HG03175 (cell line): Measurements from ENCODE around the gene MCIDAS.
A peak's percentile ranks its signal among the peaks of the same experiment; 100 is the strongest.

Experiments
- ATAC-seq: cut with Tn5 transposase; IDR thresholded peaks from one replicate; pipeline ENCODE4 v1.9.1; 2021; ENCODE audit warnings: mild to moderate bottlenecking, moderate library complexity; ENCODE audit not compliant: unreplicated experiment

MCIDAS gene

DNA sequence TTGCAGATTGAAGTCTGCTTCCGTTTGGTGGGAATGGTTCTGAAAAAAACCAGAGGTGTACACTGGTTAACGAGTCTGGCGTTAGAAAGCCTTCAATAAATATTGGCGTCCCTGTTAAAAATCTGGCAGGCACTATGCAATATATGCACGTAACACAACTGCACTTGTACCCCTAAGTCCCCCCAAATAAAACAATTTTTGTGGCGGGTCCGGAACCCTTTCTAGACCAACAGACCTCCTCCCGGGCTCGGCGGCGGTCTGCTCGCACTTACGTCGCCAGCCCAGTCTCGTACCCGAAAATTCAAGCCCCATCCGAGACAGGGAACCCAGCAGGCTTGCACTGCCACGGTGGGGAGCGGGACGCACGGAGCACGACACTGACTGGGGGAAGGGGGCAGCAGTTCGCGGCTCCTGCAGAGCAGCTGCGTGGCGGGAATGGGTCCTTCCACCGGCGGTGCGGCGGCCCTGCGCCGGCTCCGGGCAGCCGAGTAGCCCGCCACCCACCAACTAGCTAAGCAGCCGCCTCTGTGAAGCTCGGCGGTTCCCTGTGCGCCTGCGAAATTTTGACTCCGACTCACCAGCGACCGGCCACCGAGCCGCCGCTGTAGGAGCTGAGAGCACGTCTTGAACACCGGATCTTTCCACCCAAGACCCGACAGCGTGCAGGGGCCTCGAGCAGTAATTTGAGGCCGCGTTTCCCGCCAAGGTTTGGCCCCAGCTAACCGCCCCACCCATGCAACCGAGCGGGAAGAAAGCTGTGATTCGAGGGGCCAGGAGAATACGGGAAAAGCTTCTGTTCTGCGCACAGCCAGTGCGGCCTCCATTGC lies 3.9 kb downstream of the MCIDAS start:
- no peak for ATAC-seq

GRCh38 chr5:55222092-55222984 lies 4.8 kb downstream of the MCIDAS start:
- no peak for ATAC-seq

DNA sequence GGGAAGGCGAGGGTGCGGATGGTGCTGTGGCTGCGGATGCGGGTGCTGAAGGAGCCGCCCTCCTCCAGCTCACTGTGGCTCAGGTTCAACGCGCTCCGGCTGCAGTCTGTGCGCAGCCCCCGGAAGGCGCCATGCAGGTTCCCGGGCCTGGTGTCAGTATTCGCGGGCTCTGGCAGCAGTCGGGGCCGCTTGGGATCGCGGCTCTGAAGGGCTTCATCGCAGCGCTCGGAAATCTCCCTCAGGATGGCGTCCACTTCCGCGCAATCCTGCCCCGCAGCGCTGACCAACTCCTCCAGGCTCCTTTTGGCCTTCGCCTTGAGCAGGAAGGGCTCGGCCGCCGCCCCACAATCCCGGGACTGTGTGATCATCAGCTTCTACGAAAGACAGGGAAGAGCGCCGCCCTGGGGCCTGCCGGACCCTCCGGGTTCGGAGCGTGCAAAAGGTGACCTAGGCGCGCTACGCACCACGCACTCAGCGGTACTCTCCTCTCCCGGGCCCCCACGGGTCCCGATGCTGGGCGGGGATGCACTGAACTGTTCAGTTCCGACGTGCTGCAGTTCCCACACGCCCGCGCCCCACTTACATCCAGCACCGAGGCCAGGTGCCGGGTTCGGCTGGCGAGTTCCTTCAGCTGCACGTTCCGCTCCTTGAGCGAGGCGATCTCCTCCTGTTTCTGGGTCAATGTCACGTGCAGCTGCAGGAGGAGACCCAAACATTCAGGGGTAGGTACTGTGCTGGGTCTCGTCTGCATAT lies 6.5 kb downstream of the MCIDAS start:
- ATAC-seq: no peak

GRCh38 chr5:55219770-55220169 lies 7.3 kb downstream of the MCIDAS start:
- ATAC-seq: no peak

DNA sequence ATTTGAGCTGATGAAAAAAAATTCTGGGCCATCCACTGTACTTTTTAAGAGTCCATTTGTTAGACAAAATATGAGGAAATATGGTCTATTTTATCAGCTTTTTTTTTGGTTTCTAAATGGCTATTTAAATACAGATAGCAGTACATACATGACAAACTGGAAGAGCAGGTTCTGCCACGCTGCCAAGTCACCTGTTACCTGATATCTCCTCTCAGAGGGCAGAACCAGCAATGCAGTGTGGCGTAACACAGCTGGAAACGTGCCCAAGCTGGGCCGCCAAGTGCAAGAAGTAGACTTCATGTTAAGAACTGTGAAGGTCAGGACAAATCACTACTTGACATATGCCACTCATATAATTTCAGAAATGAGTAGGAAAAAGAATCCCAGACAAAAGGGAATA lies 8.1 kb downstream of the MCIDAS start:
- no peak for ATAC-seq

DNA sequence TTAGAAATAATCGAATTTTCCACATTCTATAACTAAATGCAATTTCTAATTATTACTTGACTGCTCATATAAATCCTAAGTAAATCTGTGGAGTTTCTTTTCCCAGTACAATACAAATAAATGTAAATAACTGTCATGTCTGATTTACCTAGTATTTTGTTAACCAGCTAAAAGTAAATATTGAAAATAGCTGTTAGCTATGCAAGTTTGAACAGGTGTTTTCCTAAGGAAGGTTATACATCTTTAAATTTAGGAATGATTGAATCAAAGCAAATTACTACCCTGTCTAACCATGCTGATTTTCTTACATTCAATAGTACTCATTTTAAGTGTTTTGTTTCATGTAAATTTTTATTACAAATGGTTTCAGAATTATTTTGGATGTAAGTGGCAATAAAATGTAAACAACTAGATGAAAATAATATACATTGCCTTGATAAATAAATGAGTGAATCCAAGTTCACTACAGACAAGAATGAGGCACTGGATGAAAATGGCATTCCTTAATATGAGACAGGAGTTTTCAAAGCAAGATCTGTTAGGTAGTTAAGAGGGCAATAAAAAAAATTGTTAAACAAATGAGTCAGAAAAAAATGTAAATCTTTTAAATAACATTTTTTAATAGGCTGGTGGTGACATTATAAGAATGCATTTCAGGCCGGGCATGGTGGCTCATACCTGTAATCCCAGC lies 15.8 kb downstream of the MCIDAS start:
- no peak for ATAC-seq

GRCh38 chr5:55205001-55205400 lies 22.1 kb downstream of the MCIDAS start:
- ATAC-seq: no peak

DNA sequence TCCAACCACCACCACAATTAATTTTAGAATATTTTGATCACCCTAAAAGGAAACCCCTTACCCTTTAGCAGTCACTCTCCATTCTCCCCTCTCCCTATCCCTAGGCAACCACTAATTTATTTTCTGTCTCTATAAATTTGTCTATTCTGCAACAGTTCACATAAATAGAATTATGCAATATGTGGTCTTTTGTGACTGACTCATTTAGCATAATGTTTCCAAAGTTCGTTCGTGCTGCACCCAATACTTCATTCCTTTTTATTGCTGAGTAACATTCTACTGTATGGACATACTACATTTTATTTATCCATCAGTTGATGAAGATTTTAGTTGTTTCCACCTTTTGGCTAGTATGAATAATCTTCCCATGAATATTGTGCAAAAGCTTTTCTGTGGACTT lies 36.0 kb downstream of the MCIDAS start:
- no peak for ATAC-seq

DNA sequence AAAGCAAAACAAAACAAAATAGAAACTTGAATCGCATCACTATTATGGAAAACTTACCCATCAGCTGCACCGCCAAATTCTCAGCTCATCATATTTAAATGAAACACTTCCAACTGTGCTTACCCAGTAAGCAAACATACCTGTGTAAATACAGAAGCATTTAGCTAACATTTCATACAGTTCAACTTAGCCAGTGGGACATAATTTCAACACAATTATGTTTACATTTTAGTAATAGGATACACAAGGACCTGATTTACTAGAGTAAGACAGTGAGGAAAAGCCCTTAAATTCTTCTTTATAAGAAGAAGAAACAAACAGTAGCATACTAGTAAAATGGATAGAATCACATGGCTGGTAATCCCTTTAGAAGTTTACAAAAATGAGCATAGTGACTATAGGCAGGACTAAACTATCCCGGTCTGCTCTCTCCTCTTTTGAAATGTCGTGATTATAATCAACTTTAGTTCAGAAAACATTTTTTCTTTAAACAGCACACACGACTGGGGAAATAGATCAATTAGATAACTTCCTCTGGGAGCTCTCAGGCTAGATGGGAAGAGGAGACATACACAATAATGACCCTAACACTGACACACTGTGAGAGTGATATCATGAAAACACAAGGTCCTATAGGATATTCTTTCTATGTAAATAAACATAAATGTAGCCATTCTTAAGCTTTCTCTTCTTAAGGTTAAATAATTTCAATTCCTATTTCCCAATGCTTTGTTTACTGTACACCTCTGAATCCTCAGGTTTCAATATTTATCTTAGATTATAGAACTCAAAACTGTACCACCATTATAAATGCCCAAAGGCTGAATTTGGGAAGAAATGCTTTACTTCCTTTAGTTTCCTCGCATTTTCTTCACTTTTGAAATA lies 38.2 kb downstream of the MCIDAS start:
- ATAC-seq: no peak

GRCh38 chr5:55187370-55187769 lies 39.7 kb downstream of the MCIDAS start:
- ATAC-seq: no peak

GRCh38 chr5:55180016-55180415 lies 47.1 kb downstream of the MCIDAS start:
- no peak for ATAC-seq

- no peak for ATAC-seq
Measured at GRCh38 chr5:55177078-55177477, 50.0 kb downstream of the MCIDAS start.

- ATAC-seq: no peak
Measured at GRCh38 chr5:55176176-55176818, 50.8 kb downstream of the MCIDAS start.

DNA sequence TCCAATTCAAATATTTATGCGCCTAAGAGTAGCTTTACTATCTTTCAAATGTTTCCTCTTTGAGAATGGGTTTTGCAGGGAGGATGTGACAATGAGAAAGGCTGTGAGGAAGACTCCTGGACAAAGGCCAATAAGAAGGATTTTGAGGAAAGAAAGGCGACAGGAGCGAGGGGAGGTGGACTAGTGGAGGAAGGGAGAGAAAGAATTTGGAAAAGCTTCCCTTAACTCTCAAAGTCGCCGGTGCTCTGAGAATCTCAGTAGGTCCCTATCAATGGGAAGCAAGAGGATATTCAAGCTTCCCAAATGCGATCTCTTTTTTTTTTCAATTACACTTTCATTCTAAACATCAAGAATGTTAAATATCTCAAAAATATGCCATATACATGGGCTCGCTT lies 51.3 kb downstream of the MCIDAS start:
- no peak for ATAC-seq

DNA sequence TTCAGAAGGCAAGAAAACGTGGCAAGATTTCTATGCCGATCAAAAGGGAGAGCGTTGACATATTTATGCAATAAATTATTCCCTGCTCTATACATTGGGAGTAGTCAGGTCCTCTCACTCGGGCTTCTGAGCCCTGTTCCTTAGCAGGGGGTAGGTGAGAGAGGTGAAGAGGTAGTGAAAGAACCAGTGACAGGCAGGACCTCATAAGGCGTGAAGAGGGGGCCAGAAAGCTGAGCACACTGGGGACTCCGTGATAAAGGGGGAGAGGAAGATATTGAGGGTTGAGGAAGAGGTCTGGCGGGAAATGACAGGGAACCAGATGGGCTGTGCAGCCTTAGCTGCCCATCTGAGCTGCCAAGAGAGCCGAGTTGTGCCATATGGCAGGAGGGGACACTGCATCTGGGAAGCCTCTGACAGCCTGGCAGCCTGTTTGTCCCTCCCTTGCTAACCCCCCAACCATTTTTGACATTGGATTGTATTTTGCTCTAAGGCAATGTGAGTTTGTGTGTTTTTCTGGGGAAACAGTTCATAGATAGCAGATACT lies 53.4 kb downstream of the MCIDAS start:
- ATAC-seq: no peak

- ATAC-seq: peak; percentile 81
Measured at GRCh38 chr5:55172937-55173686, 54.0 kb downstream of the MCIDAS start, which contains the start of gene CDC20B. Gene CDC20B, minus strand, starts transcription at chr5:55173177. Its CDS starts 177 bp downstream, at chr5:55173000.

DNA sequence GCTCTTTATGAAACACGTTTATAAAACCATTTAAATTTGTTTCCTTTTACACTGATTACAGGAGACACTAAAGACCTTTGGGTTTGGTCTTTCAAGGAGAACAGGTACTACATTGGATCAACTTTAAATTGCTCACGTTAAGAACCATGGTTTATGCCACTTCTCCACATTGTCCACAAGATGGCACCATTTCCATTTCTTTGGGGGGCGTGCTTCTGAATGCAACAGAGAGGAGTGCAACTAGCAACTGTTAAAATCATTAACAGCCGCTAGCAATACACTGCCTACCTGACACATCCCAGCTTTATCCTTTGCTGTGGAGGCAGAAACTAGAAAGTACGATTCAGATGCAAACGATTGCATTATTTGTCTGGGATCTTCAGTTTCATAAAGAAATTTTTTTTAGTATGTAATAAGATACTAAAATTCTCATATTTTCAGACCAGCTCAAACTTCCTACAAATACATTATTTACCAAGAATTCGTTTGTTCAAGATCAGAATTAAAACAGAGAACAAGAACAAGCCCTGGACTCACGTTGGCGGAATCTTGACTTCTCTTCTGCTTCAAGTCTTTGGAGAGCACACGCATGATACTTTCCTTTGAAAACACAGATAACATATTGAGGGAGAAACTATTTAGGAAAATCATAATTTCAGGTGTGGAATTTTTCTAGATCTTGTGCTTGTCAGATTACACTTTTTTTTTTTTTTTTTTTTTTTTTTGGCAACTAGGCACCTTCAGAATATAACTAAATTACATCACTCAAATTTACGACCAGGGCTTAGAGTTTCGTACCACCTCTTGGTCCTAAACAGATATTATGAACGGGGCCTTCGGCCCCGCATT lies 54.8 kb downstream of the MCIDAS start:
- peak; percentile 74 for ATAC-seq
